ENCODE measurements around the gene SLC8B1. TPM values are rescaled to one million over a fixed set of nuclear protein-coding genes. Genes with fewer than 3 reads are reported as not detected.

Gene SLC8B1
- total RNA-seq, 1 donor from 2014 or later: 28.5 TPM

- DNase-seq (ENCODE audit: low spot score): no peak
These were observed 9.0 kb downstream of the SLC8B1 start for GRCh38 chr12:113325916-113326315.

- DNase-seq (ENCODE audit: low spot score): no peak
These were observed 12.6 kb downstream of the SLC8B1 start for GRCh38 chr12:113322343-113322742.

GRCh38 chr12:113320401-113320800, 14.5 kb downstream of the SLC8B1 start:
- DNase-seq (ENCODE audit: low spot score): no peak

GRCh38 chr12:113318900-113319628, 15.8 kb downstream of the SLC8B1 start:
- no peak for DNase-seq (ENCODE audit: low spot score)

GRCh38 chr12:113318046-113318656, 16.8 kb downstream of the SLC8B1 start:
- no peak for DNase-seq (ENCODE audit: low spot score)

- no peak for DNase-seq (ENCODE audit: low spot score)
These were observed 17.8 kb downstream of the SLC8B1 start for GRCh38 chr12:113317122-113317521.

GRCh38 chr12:113316155-113316554, 18.8 kb downstream of the SLC8B1 start:
- DNase-seq (ENCODE audit: low spot score): no peak

GRCh38 chr12:113315358-113315757, 19.6 kb downstream of the SLC8B1 start:
- no peak for DNase-seq (ENCODE audit: low spot score)

GRCh38 chr12:113314121-113314529, 20.8 kb downstream of the SLC8B1 start:
- no peak for DNase-seq (ENCODE audit: low spot score)

- DNase-seq (ENCODE audit: low spot score): no peak
These were observed 24.4 kb downstream of the SLC8B1 start for GRCh38 chr12:113310489-113310888.

GRCh38 chr12:113306382-113306781, 28.5 kb downstream of the SLC8B1 start:
- DNase-seq (ENCODE audit: low spot score): no peak

- no peak for DNase-seq (ENCODE audit: low spot score)
These were observed 29.5 kb downstream of the SLC8B1 start for GRCh38 chr12:113305281-113305856.

GRCh38 chr12:113302886-113303640, 31.8 kb downstream of the SLC8B1 start:
- no peak for DNase-seq (ENCODE audit: low spot score)

GRCh38 chr12:113302466-113302865, 32.4 kb downstream of the SLC8B1 start:
- DNase-seq (ENCODE audit: low spot score): no peak

GRCh38 chr12:113301811-113302210, 33.1 kb downstream of the SLC8B1 start:
- DNase-seq (ENCODE audit: low spot score): no peak

- DNase-seq (ENCODE audit: low spot score): no peak
These were observed 35.2 kb downstream of the SLC8B1 start for GRCh38 chr12:113299619-113300237.

- no peak for DNase-seq (ENCODE audit: low spot score)
These were observed 35.9 kb downstream of the SLC8B1 start for GRCh38 chr12:113298861-113299545.

GRCh38 chr12:113298472-113298817, 36.5 kb downstream of the SLC8B1 start:
- no peak for DNase-seq (ENCODE audit: low spot score)

- DNase-seq (ENCODE audit: low spot score): no peak
These were observed 37.1 kb downstream of the SLC8B1 start for GRCh38 chr12:113297621-113298471.

- no peak for DNase-seq (ENCODE audit: low spot score)
These were observed 37.7 kb downstream of the SLC8B1 start for GRCh38 chr12:113297214-113297587.

Measured in mesenteric fat pad (tissue), 1 donor.